Left lung (tissue), 10 donors: ENCODE results near the gene RGS10. TPM values are rescaled to one million over a fixed set of nuclear protein-coding genes. Genes with fewer than 3 reads are reported as not detected.

Experiments used
- ATAC-seq: fragments of 200-7000 bp; cut with Tn5 transposase; one replicate; pipeline ENCODE4 v1.9.1; 2020; ENCODE audit warnings: moderate library complexity
- DNase-seq, 4 donors: peaks; one replicate each; pipeline ENCODE4 v3.0.0-alpha.2; 2013 to 2020
- H3K27ac ChIP-seq, 2 donors: fragments of 200-600 bp; sonication (generic) in 1 of 2; one replicate each; pipeline versions ENCODE4 v1.5.0 to v1.8.0; 2020 to 2021
- H3K27me3 ChIP-seq, 2 donors: fragments of 200-600 bp; sonication (generic) in 1 of 2; one replicate each; pipeline versions ENCODE4 v1.5.0 to v1.8.0; 2020 to 2021
- H3K36me3 ChIP-seq, 2 donors: fragments of 200-600 bp; sonication (generic) in 1 of 2; one replicate each; pipeline versions ENCODE4 v1.5.0 to v1.8.0; 2020 to 2021
- H3K4me1 ChIP-seq, 2 donors: fragments of 200-600 bp; one replicate each; pipeline ENCODE4 v1.8.0; 2021
- H3K4me3 ChIP-seq, 2 donors: fragments of 200-600 bp; sonication (generic) in 1 of 2; one replicate each; pipeline versions ENCODE4 v1.5.0 to v1.8.0; 2020 to 2021; ENCODE audit warnings: mild to moderate bottlenecking in 1 of 2
- H3K9me3 ChIP-seq, 2 donors: fragments of 200-600 bp; sonication (generic) in 1 of 2; one replicate each; pipeline versions ENCODE4 v1.5.0 to v1.8.0; 2020 to 2021
- CTCF ChIP-seq, 2 donors: fragments of 200-600 bp; sonication (generic) in 1 of 2; IDR thresholded peaks; one replicate each; pipeline versions ENCODE4 v1.5.0 to v1.8.0; 2021; ENCODE audit warnings: antibody characterized with exemption in 2 of 2
- intact Hi-C, 2 donors: fragments of 100-400 bp; cut with DNase I; formaldehyde crosslinking; loops; one replicate each; pipeline versions ENCODE4 v1.11.2 to v1.14.2; 2022
- polyA plus RNA-seq, 6 donors: library from polyadenylated mRNA; unstranded; fragments of 120-200 nt; gene quantifications; one replicate each; pipeline ENCODE4 v1.2.1, GENCODE V29; 2013; ENCODE audit not compliant: insufficient read length in 6 of 6
- total RNA-seq, 2 donors: library from RNA; stranded (reverse); fragmentation: NEBNext Ultra II Directional; extraction: Animal tissue kit (Norgen Biotek cat#: 25700); gene quantifications; one replicate each; pipeline ENCODE4 v1.2.1, GENCODE V29; 2021
- donor health status: DM: no; HTN: yes; CAD: no.
- donor health status: DM: no; HTN: no; CAD: no.

Gene RGS10
- total and polyA plus RNA-seq, 8 donors, result 9.8 to 26.7 (median 13.3) TPM

GRCh38 chr10:119504651-119505050 lies 37.9 kb downstream of the RGS10 start:
- no peak for ATAC-seq
- intact Hi-C loops, result no loop called here
- DNase-seq, result no peak
- Histone ChIP-seq H3K4me3 (no peak overlapping the region), H3K27me3 (peaks cover 0 to 10% of the 10 kb centered on the region in 2 donors), H3K9me3 (no peaks in the 10 kb centered on the region), H3K4me1 (no peaks in the 10 kb centered on the region), H3K36me3 (no peaks in the 10 kb centered on the region), H3K27ac (no peak overlapping the region)
- no peak for TF ChIP-seq CTCF (IDR thresholded peaks at IDR 0.05)

- no peaks in the 10 kb centered on the region for H3K4me1 ChIP-seq
- H3K27me3 ChIP-seq, result peaks cover 0 to 10% of the 10 kb centered on the region in 2 donors
- H3K9me3 ChIP-seq, result no peaks in the 10 kb centered on the region
- DNase-seq, result no peak
- ATAC-seq, result no peak
- intact Hi-C loops, result no loop called here
- no peaks in the 10 kb centered on the region for H3K36me3 ChIP-seq
- TF ChIP-seq CTCF (IDR thresholded peaks at IDR 0.05), result no peak
- H3K4me3 ChIP-seq, result no peak overlapping the region
- no peak overlapping the region for H3K27ac ChIP-seq
These were observed 38.7 kb downstream of the RGS10 start for GRCh38 chr10:119503821-119504220.

GRCh38 chr10:119502618-119503155 lies 39.8 kb downstream of the RGS10 start:
- H3K27ac ChIP-seq, result peak overlapping the region in 1 of 2 donors; percentile 13
- no peak overlapping the region for H3K4me3 ChIP-seq
- H3K36me3 ChIP-seq, result no peaks in the 10 kb centered on the region
- no peak for TF ChIP-seq CTCF (IDR thresholded peaks at IDR 0.05)
- DNase-seq, result peak in 1 of 4 donors; percentile 41
- intact Hi-C loops, result no loop called here
- peaks cover 0 to 10% of the 10 kb centered on the region in 2 donors for H3K27me3 ChIP-seq
- no peaks in the 10 kb centered on the region for H3K4me1 ChIP-seq
- H3K9me3 ChIP-seq, result no peaks in the 10 kb centered on the region
- no peak for ATAC-seq

GRCh38 chr10:119502209-119502608 lies 40.3 kb downstream of the RGS10 start:
- intact Hi-C loops, result no loop called here
- Histone ChIP-seq H3K36me3 (no peaks in the 10 kb centered on the region), H3K4me1 (no peaks in the 10 kb centered on the region), H3K27ac (no peak overlapping the region), H3K27me3 (peaks cover 0 to 10% of the 10 kb centered on the region in 2 donors), H3K9me3 (no peaks in the 10 kb centered on the region), H3K4me3 (no peak overlapping the region)
- no peak for TF ChIP-seq CTCF (IDR thresholded peaks at IDR 0.05)
- DNase-seq (no peak), ATAC-seq (no peak)

GRCh38 chr10:119501690-119502089 lies 40.8 kb downstream of the RGS10 start:
- peaks cover 0 to 10% of the 10 kb centered on the region in 2 donors for H3K27me3 ChIP-seq
- no peak for TF ChIP-seq CTCF (IDR thresholded peaks at IDR 0.05)
- H3K27ac ChIP-seq, result no peak overlapping the region
- H3K9me3 ChIP-seq, result no peaks in the 10 kb centered on the region
- H3K36me3 ChIP-seq, result no peaks in the 10 kb centered on the region
- H3K4me1 ChIP-seq, result no peaks in the 10 kb centered on the region
- ATAC-seq (no peak), DNase-seq (peak in 1 of 4 donors; percentile 0)
- H3K4me3 ChIP-seq, result no peak overlapping the region
- intact Hi-C loops, result no loop called here
